GM12892 (cell line): ENCODE data around the gene LILRA1.
"Not testable (repeated sequence)": the region's sequence is repeated elsewhere in the genome, so short reads cannot be mapped to it uniquely, and the experiment has no call there.

Experiments
- POLR2A ChIP-seq: IDR thresholded peaks from 2 replicates; pipeline ENCODE4 v1.6.1; 2011; ENCODE audit warnings: low read depth, low read length, control low read depth
- TAF1 ChIP-seq: IDR thresholded peaks from 2 replicates; pipeline ENCODE4 v1.6.1; 2011; ENCODE audit warnings: low read depth, mild to moderate bottlenecking, control low read depth, low read length, borderline replicate concordance

- TF ChIP-seq POLR2A, TAF1: not testable (repeated sequence)
Measured at GRCh38 chr19:54624234-54624633, 30.8 kb downstream of the LILRA1 start.
